Osteocyte (in vitro differentiated cells): ENCODE measurements around the gene KRT5. TPM values are rescaled to one million over a fixed set of nuclear protein-coding genes. Genes with fewer than 3 reads are reported as not detected.

Source experiments
- DNase-seq: peaks from one replicate; pipeline ENCODE4 v3.0.0; 2021; ENCODE audit warnings: mixed read lengths; ENCODE audit not compliant: unreplicated experiment; ENCODE audit errors: extremely low spot score
- H3K27ac Mint-ChIP-seq: one replicate; pipeline ENCODE4 v1.8.0; 2021; ENCODE audit warnings: mild to moderate bottlenecking, mixed read lengths; ENCODE audit not compliant: unreplicated experiment
- H3K27me3 Mint-ChIP-seq: one replicate; pipeline ENCODE4 v1.8.0; 2021; ENCODE audit warnings: mixed read lengths; ENCODE audit not compliant: unreplicated experiment
- H3K36me3 Mint-ChIP-seq: one replicate; pipeline ENCODE4 v1.8.0; 2021; ENCODE audit warnings: mixed read lengths; ENCODE audit not compliant: unreplicated experiment
- H3K4me1 Mint-ChIP-seq: one replicate; pipeline ENCODE4 v1.8.0; 2021; ENCODE audit warnings: mixed read lengths; ENCODE audit not compliant: unreplicated experiment
- H3K4me3 Mint-ChIP-seq: one replicate; pipeline ENCODE4 v1.8.0; 2021; ENCODE audit warnings: mild to moderate bottlenecking, moderate library complexity, mixed read lengths; ENCODE audit not compliant: unreplicated experiment
- H3K9me3 Mint-ChIP-seq: one replicate; pipeline ENCODE4 v1.8.0; 2021; ENCODE audit warnings: mixed read lengths; ENCODE audit not compliant: unreplicated experiment
- CTCF ChIP-seq: fragments of 200-600 bp; sonication (generic); IDR thresholded peaks from 2 replicates; pipeline ENCODE4 v1.5.0; 2021; ENCODE audit warnings: antibody characterized with exemption, mild to moderate bottlenecking, moderate library complexity
- long read RNA-seq: library from polyadenylated mRNA; unstranded; transcript quantifications from one replicate; pipeline ENCODE4 v2.0.0, GENCODE V29; 2021
- total RNA-seq: library from RNA; stranded (reverse); gene quantifications from 2 replicates; pipeline ENCODE4 v1.2.1, GENCODE V29; 2021

KRT5 gene
- total RNA-seq = not detected in 2 replicates
- long read RNA-seq = 0 reads

- no peak within 1 kb of the TSS for H3K4me3 Mint-ChIP-seq
- H3K27me3 Mint-ChIP-seq = peaks cover 48% of the 10 kb centered on the region
- peaks cover 3% of the 10 kb centered on the region for H3K4me1 Mint-ChIP-seq
- no peaks in the 10 kb centered on the region for H3K9me3 Mint-ChIP-seq
- no peaks in the 10 kb centered on the region for H3K36me3 Mint-ChIP-seq
- no peak within 1 kb of the TSS for H3K27ac Mint-ChIP-seq
- peak; percentile 78 for DNase-seq
- TF ChIP-seq CTCF = no peak
Observed at GRCh38 chr12:52519826-52520662, at the start of gene KRT5. TSS of gene KRT5 (minus strand) at chr12:52520394. CDS start at chr12:52520296, 98 bp downstream.

GRCh38 chr12:52568111-52568510 is 47.9 kb upstream of the KRT5 start:
- Mint-ChIP-seq H3K9me3 (no peaks in the 10 kb centered on the region), H3K4me1 (no peaks in the 10 kb centered on the region), H3K4me3 (no peak overlapping the region), H3K36me3 (no peaks in the 10 kb centered on the region), H3K27ac (no peak overlapping the region), H3K27me3 (peaks cover 71% of the 10 kb centered on the region)
- no peak for TF ChIP-seq CTCF
- DNase-seq = no peak

GRCh38 chr12:52566847-52567291 is 46.7 kb upstream of the KRT5 start:
- peaks cover 70% of the 10 kb centered on the region for H3K27me3 Mint-ChIP-seq

GRCh38 chr12:52564582-52564981 is 44.4 kb upstream of the KRT5 start:
- TF ChIP-seq CTCF = no peak
- Mint-ChIP-seq H3K27ac (no peak overlapping the region), H3K4me3 (no peak overlapping the region), H3K9me3 (no peaks in the 10 kb centered on the region), H3K36me3 (no peaks in the 10 kb centered on the region), H3K27me3 (peaks cover 67% of the 10 kb centered on the region), H3K4me1 (no peaks in the 10 kb centered on the region)
- DNase-seq = no peak

More at GRCh38 chr12:52566847-52567291, 46.7 kb upstream of the KRT5 start:
- no peak overlapping the region for H3K4me3 Mint-ChIP-seq
- DNase-seq = no peak
- no peak for TF ChIP-seq CTCF
- no peaks in the 10 kb centered on the region for H3K36me3 Mint-ChIP-seq
- H3K9me3 Mint-ChIP-seq = no peaks in the 10 kb centered on the region
- no peak overlapping the region for H3K27ac Mint-ChIP-seq
- H3K4me1 Mint-ChIP-seq = no peaks in the 10 kb centered on the region

GRCh38 chr12:52561880-52562449 is 41.8 kb upstream of the KRT5 start:
- Mint-ChIP-seq H3K27me3 (peaks cover 67% of the 10 kb centered on the region), H3K4me1 (no peaks in the 10 kb centered on the region), H3K27ac (no peak overlapping the region), H3K9me3 (no peaks in the 10 kb centered on the region), H3K36me3 (no peaks in the 10 kb centered on the region), H3K4me3 (no peak overlapping the region)
- peak; percentile 31 for TF ChIP-seq CTCF
- no peak for DNase-seq
